Suprapubic skin (tissue), 4 donors: Measurements from ENCODE around the gene NAALADL2.

Source experiments
- CTCF ChIP-seq, 2 donors: fragments of 200-600 bp in 1 of 2; fragments of 450-650 bp in 1 of 2; sonication (generic) in 1 of 2; IDR thresholded peaks; one replicate each; pipeline ENCODE4 v1.5.1; 2016 to 2019; ENCODE audit warnings: antibody characterized with exemption in 2 of 2, mild to moderate bottlenecking in 1 of 2, moderate library complexity in 1 of 2
- EP300 ChIP-seq: sonication (generic); formaldehyde crosslinking; IDR thresholded peaks from one replicate; pipeline ENCODE4 v1.6.1; 2017; ENCODE audit warnings: antibody characterized with exemption
- POLR2A ChIP-seq, 2 donors: fragments of 450-650 bp; IDR thresholded peaks; one replicate each; pipeline ENCODE4 v1.6.1; 2017; ENCODE audit warnings: antibody characterized with exemption in 2 of 2, mild to moderate bottlenecking in 2 of 2, moderate library complexity in 2 of 2
- POLR2AphosphoS5 ChIP-seq, 3 donors: sonication (generic); formaldehyde crosslinking; IDR thresholded peaks; one replicate each; pipeline ENCODE4 v1.6.1; 2017; ENCODE audit warnings: antibody characterized with exemption in 3 of 3

DNA sequence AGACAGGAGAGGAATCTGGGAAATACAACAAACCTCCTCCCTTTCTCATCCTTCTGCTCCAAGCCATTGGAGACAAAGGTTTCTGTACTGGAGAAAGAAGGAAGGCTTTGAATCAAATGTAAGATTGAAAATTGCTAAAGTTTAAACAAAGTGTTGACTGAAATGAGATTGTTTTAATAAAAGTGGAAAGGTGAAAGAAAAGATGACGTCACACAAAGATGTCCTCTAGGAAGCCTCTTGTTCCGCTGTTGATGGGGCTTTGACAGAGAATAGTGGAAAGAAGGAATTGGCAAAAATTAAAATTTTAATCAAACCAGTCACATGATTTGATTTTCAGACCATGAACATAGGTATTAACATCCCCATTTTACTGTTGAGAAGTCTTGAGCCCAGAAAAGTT lies 967.6 kb downstream of the NAALADL2 start:
- TF ChIP-seq CTCF (IDR thresholded peaks at IDR 0.05), result no peak
- no peak for TF ChIP-seq POLR2A (IDR thresholded peaks at IDR 0.05)
- no peak for TF ChIP-seq POLR2AphosphoS5 (IDR thresholded peaks at IDR 0.05)
- TF ChIP-seq EP300, result no peak
